Stimulated activated CD4-positive, alpha-beta T cell treated with anti-CD3 and anti-CD28 coated beads, Interleukin-1b, Interleukin-23, amount 100 ng/mL, for 24 hours (primary cell): ENCODE results near the gene DUSP28.

ENCODE experiments used
- DNase-seq, 4 experiments: peaks; one replicate each; pipeline ENCODE4 v3.0.0-alpha.2; 2020; ENCODE audit warnings: low read depth in 4 of 4, low spot score in 1 of 4

Gene DUSP28

GRCh38 chr2:240597419-240598181 is 37.4 kb downstream of the DUSP28 start:
- DNase-seq, result no peak

- DNase-seq, result no peak
Measured at GRCh38 chr2:240598311-240598911, 38.3 kb downstream of the DUSP28 start.

GRCh38 chr2:240599141-240599583 is 39.0 kb downstream of the DUSP28 start:
- no peak for DNase-seq

GRCh38 chr2:240600451-240600961 is 40.3 kb downstream of the DUSP28 start:
- DNase-seq, result no peak

GRCh38 chr2:240601061-240601830 is 41.1 kb downstream of the DUSP28 start:
- no peak for DNase-seq

- no peak for DNase-seq
Measured at GRCh38 chr2:240601831-240602160, 41.6 kb downstream of the DUSP28 start.

GRCh38 chr2:240602266-240603050 is 42.3 kb downstream of the DUSP28 start:
- DNase-seq, result no peak

- no peak for DNase-seq
Measured at GRCh38 chr2:240603081-240603835, 43.1 kb downstream of the DUSP28 start.

GRCh38 chr2:240603846-240604245 is 43.7 kb downstream of the DUSP28 start:
- no peak for DNase-seq

- no peak for DNase-seq
Measured at GRCh38 chr2:240604291-240604938, 44.3 kb downstream of the DUSP28 start.

GRCh38 chr2:240604939-240605716 is 45.0 kb downstream of the DUSP28 start:
- no peak for DNase-seq

- no peak for DNase-seq
Measured at GRCh38 chr2:240605867-240606743, 45.9 kb downstream of the DUSP28 start.

- DNase-seq, result no peak
Measured at GRCh38 chr2:240611601-240612210, 51.5 kb downstream of the DUSP28 start.
